Myocyte (in vitro differentiated cells): ENCODE data around the gene FAM3C. TPM values are rescaled to one million over a fixed set of nuclear protein-coding genes. Genes with fewer than 3 reads are reported as not detected.
A peak's percentile ranks its signal among the peaks of the same experiment; 100 is the strongest.
"Not testable (repeated sequence)": the region's sequence is repeated elsewhere in the genome, so short reads cannot be mapped to it uniquely, and the experiment has no call there.

Source experiments
- DNase-seq: peaks from one replicate; pipeline ENCODE4 v3.0.0-alpha.2; 2012; ENCODE audit warnings: low read depth
- polyA plus RNA-seq: library from polyadenylated mRNA; unstranded; fragments of >200 nt; gene quantifications from one replicate; pipeline ENCODE4 v1.2.1, GENCODE V29; 2012; ENCODE audit warnings: missing spikeins
- total RNA-seq: library from RNA; depleted of rRNA; stranded (reverse); fragments of >200 nt; gene quantifications from 2 replicates; pipeline ENCODE4 v1.2.3, GENCODE V29; 2014

The FAM3C gene
- 111 and 166 TPM in 2 replicates for total RNA-seq
- polyA plus RNA-seq, result 66.3 TPM

DNA sequence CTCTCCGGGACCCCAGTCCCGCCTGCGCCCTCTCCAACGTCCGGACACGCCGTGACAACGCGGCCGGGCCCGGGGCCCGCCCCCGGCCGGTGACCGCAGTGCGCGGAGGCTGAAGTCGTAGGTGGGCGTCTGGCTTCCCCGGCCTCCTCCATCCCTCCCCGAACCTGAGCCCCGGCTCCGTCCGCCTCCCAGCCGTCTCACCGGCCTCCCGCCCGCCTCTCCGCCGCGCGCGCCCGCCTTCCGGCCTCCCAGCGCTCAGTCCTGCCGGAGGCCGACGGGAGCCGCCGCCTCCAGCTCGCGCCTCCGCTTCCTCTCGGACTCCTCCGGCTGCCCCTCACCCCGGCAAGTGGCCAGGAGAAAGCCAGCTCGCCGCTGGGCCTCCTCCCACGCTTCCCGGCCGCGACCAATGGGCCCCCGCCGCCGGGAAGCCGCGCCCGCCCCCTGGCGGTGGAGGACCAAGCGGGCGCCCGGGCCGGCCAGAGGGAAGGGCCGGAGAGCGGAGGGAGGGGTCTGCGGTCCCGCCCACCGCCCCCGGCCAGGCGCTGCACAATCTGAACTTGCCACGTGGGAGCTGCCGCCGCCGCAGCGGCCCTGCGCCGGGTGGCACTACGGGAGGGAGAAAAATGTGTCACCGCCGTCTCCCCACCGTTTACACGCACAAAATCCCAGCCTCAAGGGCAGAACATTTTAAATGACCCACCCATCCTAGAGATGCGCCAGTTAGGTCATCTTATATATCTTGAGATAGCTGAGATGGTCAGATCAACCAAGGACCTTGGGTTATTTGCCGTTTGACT is at the start of gene FAM3C:
Gene FAM3C (minus strand): TSS at position 348 of the 797 bp plus-strand sequence. CDS start 13,339 bp downstream, outside the sequence.
- peak; percentile 98 for DNase-seq

DNA sequence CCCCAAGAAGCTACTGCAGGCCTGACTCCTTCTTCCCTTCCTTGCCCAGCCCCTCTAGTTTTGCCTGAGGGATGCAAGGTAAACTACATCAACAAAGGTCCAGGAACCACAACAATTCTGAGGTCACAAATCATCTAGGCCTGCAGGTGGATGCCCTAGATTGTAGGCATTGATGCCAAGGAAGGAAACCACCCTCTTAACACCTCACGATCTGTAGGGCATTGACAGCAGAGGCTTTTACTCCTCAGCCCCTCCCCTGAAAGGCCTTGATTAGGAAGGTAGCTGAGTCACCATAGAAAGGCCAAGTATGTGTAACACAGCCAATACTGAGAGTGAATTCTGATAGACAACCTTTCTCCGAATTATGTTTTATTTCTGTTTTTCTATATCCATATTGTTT is 46.7 kb upstream of the FAM3C start:
- no peak for DNase-seq

DNA sequence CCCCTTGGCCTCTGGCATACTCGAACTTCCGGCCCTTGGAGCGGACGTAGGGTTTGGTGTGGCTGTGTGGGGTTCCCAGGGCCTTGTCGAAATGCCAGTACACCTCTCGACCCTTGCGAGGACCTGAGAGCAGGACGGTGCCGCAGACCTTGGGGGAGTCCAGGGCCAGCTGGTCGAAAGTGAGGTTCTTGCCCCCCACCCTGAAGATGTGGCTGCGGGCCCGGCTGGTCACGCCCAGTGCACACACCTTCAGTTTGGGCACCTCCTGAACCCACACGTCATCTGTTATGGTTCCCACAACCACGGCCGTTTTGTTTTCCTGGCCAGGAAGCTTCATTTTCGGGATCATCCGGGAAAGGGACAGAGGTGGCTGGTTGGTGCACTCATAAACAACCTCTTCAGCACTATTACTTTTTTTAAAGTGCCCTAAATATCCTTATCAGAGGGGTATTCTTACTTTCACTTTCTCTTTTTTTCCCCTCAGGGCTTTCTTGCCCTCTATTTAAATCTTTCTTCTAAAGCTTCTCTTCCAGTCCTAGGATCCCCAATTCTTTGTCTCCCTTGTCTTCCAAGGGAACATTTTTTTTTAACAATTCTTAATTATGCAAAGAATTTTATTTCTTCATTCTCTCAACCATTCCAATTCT is 44.9 kb upstream of the FAM3C start:
- no peak for DNase-seq

DNA sequence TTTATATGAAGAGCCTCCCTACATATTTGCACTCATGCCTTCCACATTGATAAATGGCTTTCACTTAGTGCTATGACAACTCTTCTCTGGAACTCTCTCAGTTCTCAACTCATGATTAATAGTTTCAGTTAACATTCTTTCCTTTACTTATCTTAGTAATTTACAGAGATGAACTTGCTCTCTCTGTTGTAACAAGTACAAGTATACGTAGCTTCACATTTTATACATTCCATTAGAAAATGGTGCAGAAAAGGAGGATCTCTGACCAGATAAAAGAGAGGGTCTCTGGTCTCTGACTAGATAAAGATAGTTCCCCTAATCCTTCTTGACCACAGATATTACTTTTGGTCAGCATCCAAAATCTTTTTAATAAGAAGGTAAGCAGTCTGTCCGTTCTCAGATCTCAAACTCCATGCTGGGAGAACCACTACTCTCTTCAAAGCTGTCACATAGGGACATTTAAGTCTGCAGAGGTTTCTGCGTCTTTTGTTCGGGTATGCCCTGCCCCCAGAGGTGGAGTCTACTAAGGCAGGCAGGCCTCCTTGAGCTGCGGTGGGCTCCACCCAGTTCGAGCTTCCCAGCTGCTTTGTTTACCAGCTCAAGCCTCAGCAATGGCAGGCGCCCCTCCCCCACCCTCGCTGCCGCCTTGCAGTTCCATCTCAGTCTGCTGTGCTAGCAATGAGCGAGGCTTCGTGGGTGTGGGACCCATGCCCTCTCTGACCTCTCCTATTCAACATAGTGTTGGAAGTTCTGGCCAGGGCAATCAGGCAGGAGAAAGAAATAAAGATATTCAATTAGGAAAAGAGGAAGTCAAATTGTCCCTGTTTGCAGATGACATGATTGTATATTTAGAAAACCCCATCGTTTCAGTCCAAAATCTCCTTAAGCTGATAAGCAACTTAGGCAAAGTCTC is 42.2 kb upstream of the FAM3C start:
- peak; percentile 83 for DNase-seq

- DNase-seq, result no peak
Measured at GRCh38 chr7:121437470-121437869, 41.4 kb upstream of the FAM3C start.

- DNase-seq, result no peak
Measured at GRCh38 chr7:121436688-121437087, 40.6 kb upstream of the FAM3C start.

- no peak for DNase-seq
Measured at GRCh38 chr7:121436136-121436535, 40.0 kb upstream of the FAM3C start.

- no peak for DNase-seq
Measured at GRCh38 chr7:121433775-121434174, 37.7 kb upstream of the FAM3C start.

DNA sequence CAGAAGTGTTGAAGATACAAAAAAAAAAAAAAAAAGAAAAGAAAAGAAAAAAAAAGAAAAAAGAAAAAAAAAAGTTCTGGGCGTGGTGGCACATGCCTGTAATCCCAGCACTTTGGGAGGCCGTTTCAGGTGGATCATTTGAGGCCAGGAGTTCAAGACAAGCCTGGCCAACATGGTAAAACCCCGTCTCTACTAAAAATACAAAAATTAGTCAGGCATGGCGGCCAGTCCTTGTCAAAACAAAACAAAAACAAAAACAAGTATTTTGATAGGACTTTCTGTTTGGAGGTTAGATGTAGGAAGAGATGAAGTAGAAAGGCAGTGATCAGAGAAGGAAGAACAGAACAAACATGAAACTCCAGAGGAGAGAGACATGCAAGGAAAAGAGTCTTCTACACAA is 36.4 kb upstream of the FAM3C start:
- not testable (repeated sequence) for DNase-seq

DNA sequence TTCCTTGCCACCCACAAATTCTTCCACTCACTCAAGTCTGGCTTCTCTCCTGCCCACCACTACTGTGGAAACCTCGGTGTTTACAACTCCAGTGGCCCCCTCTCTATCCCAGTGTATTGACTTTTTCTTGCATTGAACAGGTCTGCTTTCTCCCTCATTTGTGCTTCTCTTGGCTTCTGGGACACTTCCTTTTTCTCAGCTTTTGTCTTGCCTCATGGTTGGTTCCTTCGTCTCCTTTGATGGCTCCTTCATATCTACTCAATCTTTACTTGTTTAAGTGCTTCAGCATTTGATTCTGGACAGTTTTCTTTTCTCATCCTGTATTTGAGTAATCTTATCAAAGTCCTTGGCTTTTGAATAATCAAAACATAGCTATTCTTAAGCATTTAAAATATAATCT is 35.9 kb upstream of the FAM3C start:
- DNase-seq, result no peak

GRCh38 chr7:121431389-121431995 is 35.4 kb upstream of the FAM3C start:
- DNase-seq, result no peak

DNA sequence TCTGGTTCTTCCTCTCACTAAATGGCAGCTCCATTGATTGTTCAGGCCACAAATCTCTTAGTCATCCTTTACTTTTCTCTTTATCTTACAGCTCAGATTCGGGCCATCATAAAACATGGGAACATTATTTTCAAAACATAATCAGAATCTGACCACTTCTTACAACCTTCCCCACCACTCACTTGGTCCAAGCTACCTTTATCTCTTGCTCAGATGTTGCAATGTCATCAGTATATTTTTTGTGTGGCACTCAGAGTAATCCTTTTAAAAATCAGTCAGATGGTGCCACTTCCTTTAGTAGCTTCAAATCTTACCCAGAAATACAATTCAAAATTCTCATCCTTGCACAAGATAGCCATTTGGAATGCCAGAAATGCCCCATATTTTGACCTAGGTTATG is 34.5 kb upstream of the FAM3C start:
- no peak for DNase-seq

DNA sequence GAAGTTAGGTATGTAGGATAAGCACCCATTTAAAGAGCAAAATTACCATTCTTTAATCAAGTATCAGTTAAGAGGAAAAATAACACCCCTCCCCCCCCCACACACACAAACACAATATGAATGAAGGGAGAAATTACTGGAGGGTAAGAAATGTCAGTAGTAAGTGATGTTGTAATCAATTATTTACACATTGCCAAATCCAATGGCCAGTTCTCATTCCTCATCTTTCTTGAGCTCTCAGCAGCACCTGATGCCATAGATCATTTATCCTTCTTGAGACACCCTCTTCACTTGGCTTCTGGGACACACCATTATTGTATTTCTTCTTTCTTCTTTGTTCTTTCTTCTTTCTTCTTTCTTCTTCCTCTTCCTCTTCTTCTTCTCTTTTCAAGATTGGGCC is 33.7 kb upstream of the FAM3C start:
- no peak for DNase-seq

- DNase-seq, result no peak
Measured at GRCh38 chr7:121428855-121429489, 32.9 kb upstream of the FAM3C start.

DNA sequence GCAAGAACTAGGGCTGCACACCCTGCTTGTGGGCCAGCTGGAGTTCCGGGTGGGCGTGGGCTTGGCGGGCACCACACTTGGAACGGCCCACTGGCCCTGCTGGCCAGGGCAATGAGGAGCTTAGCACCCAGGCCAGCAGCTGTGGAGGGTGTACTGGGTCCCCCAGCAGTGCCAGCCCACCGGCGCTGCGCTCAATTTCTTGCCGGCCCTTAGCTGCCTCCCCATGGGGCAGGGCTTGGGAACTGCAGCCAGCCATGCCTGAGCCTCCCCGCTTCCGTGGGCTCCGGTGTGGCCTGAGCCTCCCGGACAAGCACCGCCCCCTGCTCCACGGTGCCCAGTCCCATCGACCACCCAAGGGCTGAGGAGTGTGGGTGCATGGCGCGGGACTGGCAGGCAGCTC is 25.6 kb upstream of the FAM3C start:
- not testable (repeated sequence) for DNase-seq

- DNase-seq, result no peak
Measured at GRCh38 chr7:121420976-121421375, 24.9 kb upstream of the FAM3C start.

DNA sequence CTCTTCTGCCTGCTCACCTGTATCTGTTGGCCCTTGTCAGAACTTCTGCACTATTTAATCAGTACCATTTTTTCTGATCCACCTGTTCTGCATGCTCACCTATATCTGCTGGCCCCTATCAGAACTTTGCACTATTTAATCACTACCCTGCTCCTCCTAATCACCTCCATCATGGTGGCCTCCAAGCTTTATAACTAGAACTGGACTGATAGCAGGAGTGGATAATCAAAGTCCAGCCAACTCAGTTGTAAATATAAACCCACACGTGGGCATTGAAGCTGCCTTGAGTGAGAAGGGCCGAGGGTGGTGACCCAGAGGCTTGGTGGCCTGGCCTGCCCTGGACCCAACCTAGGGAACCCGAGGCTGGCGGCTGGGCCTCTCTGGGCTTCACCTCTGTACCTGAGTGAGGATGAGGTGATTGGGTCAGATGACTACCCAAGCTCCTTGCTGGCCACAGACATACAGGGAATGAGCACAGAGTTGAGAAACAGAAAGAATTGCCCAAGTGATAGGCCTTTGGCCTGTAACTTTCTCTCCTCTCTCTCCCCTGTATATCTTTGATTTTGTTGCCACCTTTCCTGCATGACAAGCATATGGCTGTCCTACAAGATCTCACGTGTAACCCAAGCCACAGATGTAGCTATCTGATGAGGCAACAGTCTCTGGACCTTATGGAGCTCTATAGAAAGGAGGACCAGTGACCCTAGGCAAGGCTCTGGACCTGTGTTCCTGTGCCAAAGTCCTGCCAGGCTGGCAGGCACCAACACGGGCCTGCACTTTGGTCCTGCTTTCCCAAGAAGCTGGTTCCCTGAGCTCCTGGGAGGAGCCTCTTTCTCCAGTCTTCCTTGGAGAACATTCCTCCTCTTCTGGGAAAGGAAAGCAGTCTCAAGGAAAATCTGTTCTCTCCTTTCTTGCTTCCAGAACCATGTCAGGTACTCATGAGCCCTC is 23.4 kb upstream of the FAM3C start:
- DNase-seq, result no peak

- DNase-seq, result no peak
Measured at GRCh38 chr7:121416533-121416932, 20.4 kb upstream of the FAM3C start.

- no peak for DNase-seq
Measured at GRCh38 chr7:121414436-121414835, 18.3 kb upstream of the FAM3C start.

- DNase-seq, result no peak
Measured at GRCh38 chr7:121411597-121411979, 15.5 kb upstream of the FAM3C start.
